T-cell (primary cell): ENCODE measurements around the gene MPL. TPM values are rescaled to one million over a fixed set of nuclear protein-coding genes. Genes with fewer than 3 reads are reported as not detected.

ENCODE experiments used
- ATAC-seq, 4 experiments: fragments of 200-7000 bp in 3 of 4; fragments of 150-1000 bp in 1 of 4; cut with Tn5 transposase; replicated peaks in 1 of 4; 1 replicate in 3 of 4; 2 replicates in 1 of 4; pipeline ENCODE4 v1.10.0; 2021; ENCODE audit warnings: moderate library complexity in 3 of 4, mild to moderate bottlenecking in 2 of 4, moderate number of reproducible peaks in 1 of 4
- CTCF ChIA-PET, 2 donors: fragments of 300-600 bp; sonication (Branson Sonifier 250); formaldehyde crosslinking; loops; one replicate each; lab custom pipeline; 2022; ENCODE audit warnings: antibody characterized with exemption in 2 of 2; lab: Charles Lee
- POLR2A ChIA-PET, 2 donors: fragments of 300-600 bp; sonication (Branson Sonifier 250); formaldehyde crosslinking; loops; one replicate each; lab custom pipeline; 2022; ENCODE audit warnings: antibody characterized with exemption in 2 of 2; lab: Charles Lee
- DNase-seq, 35 experiments: peaks; one replicate each; pipeline versions ENCODE4 v3.0.0 to v3.0.0-alpha.2; 2013 to 2023
- H3K27ac ChIP-seq: one replicate; pipeline ENCODE4 v1.5.1; 2013; ENCODE audit warnings: low read length
- H3K27me3 ChIP-seq, 2 experiments: replicated peaks in 1 of 2; 1 replicate in 1 of 2; 2 replicates in 1 of 2; pipeline versions ENCODE4 v1.6.1 to v1.7.0; 2013; ENCODE audit warnings: low read length in 1 of 2, mixed read lengths in 1 of 2; ENCODE audit not compliant: control insufficient read depth in 2 of 2, insufficient read depth in 2 of 2; ENCODE audit errors: extremely low read depth in 1 of 2
- H3K36me3 ChIP-seq, 2 donors: 1 replicate in 1 of 2; 2 replicates in 1 of 2; pipeline versions ENCODE4 v1.6.1 to v1.7.0; 2013; ENCODE audit warnings: low read length in 1 of 2; ENCODE audit not compliant: control insufficient read depth in 2 of 2, insufficient read depth in 1 of 2; ENCODE audit errors: extremely low read depth in 1 of 2
- H3K4me1 ChIP-seq, 2 experiments: 1 replicate in 1 of 2; 2 replicates in 1 of 2; pipeline versions ENCODE4 v1.6.1 to v1.7.0; 2013; ENCODE audit warnings: low read length in 2 of 2, mixed read lengths in 1 of 2; ENCODE audit not compliant: insufficient read depth in 2 of 2, control insufficient read depth in 1 of 2; ENCODE audit errors: extremely low read depth in 1 of 2
- H3K4me3 ChIP-seq, 2 donors: 1 replicate in 1 of 2; 2 replicates in 1 of 2; pipeline versions ENCODE4 v1.5.1 to v1.7.0; 2013; ENCODE audit warnings: mild to moderate bottlenecking in 2 of 2, low read length in 1 of 2, moderate library complexity in 1 of 2; ENCODE audit not compliant: control insufficient read depth in 1 of 2; ENCODE audit errors: extremely low read depth in 1 of 2
- H3K9me3 ChIP-seq: 2 replicates; pipeline ENCODE4 v1.7.0; 2013
- H3K27ac Mint-ChIP-seq, 2 donors: one replicate each; pipeline ENCODE4 v1.8.0; 2020 to 2021; ENCODE audit warnings: mild to moderate bottlenecking in 2 of 2, mixed read lengths in 2 of 2
- H3K27me3 Mint-ChIP-seq, 2 donors: one replicate each; pipeline ENCODE4 v1.8.0; 2021 to 2022; ENCODE audit warnings: mixed read lengths in 2 of 2
- H3K36me3 Mint-ChIP-seq: one replicate; pipeline ENCODE4 v1.8.0; 2021; ENCODE audit warnings: mixed read lengths
- H3K4me1 Mint-ChIP-seq, 3 donors: one replicate each; pipeline ENCODE4 v1.8.0; 2020 to 2022; ENCODE audit warnings: mixed read lengths in 3 of 3, mild to moderate bottlenecking in 1 of 3
- H3K4me3 Mint-ChIP-seq, 3 donors: one replicate each; pipeline ENCODE4 v1.8.0; 2020 to 2022; ENCODE audit warnings: mild to moderate bottlenecking in 3 of 3, mixed read lengths in 3 of 3, moderate library complexity in 3 of 3
- H3K9me3 Mint-ChIP-seq, 3 donors: one replicate each; pipeline ENCODE4 v1.8.0; 2020 to 2022; ENCODE audit warnings: mixed read lengths in 3 of 3
- WGBS: methylation state at CpG from one replicate; pipeline ENCODE4 v1.1.5; 2013; ENCODE audit warnings: missing lambda C conversion rate; ENCODE audit not compliant: insufficient coverage; 5-methylcytosine and 5-hydroxymethylcytosine counted together
- total RNA-seq, 35 experiments: library from RNA in 6 of 35; stranded (reverse) in 6 of 35; fragments of 120-200 nt in 1 of 35; gene quantifications; one replicate each; pipeline versions ENCODE4 v1.2.1 to v1.2.4 and lab custom pipeline; 2013 to 2026

The MPL gene
- total RNA-seq, 5 donors from 2014 or later (not counting 1 experiment from before 2014, with no cell fraction given): 0.26 to 0.63 (median 0.61) TPM; not detected in 2

GRCh38 chr1:43305926-43306687, 31.5 kb upstream of the MPL start:
- POLR2A ChIA-PET: interaction anchor here in 1 of 2 donors (0.5 kb wide), 1 partner anchor 348 kb away, joined by 3 read pairs; no protein-coding TSS in a partner anchor
- CTCF ChIA-PET: no interaction called here
- no peak overlapping the region for H3K27ac Mint-ChIP-seq

GRCh38 chr1:43306688-43307457, 30.7 kb upstream of the MPL start:
- H3K4me1 Mint-ChIP-seq: no peaks in the 10 kb centered on the region
- Histone ChIP-seq H3K36me3 (no peaks in the 10 kb centered on the region), H3K4me3 (no peak overlapping the region), H3K9me3 (no peaks in the 10 kb centered on the region), H3K27me3 (peaks cover 0 to 34% of the 10 kb centered on the region in 2 experiments), H3K4me1 (no peaks in the 10 kb centered on the region), H3K27ac (no peak overlapping the region)
- H3K36me3 Mint-ChIP-seq: no peaks in the 10 kb centered on the region
- H3K9me3 Mint-ChIP-seq: no peaks in the 10 kb centered on the region
- ChIA-PET CTCF (no interaction called here), POLR2A (no interaction called here)
- H3K27me3 Mint-ChIP-seq: peaks cover 3 to 5% of the 10 kb centered on the region in 2 donors
- 82% methylated on average over 16 of the region's 17 CpGs for WGBS
- no peak overlapping the region for H3K27ac Mint-ChIP-seq
- no peak for ATAC-seq
- no peak overlapping the region for H3K4me3 Mint-ChIP-seq
- DNase-seq: no peak

More at GRCh38 chr1:43305926-43306687, 31.5 kb upstream of the MPL start:
- no peaks in the 10 kb centered on the region for H3K9me3 Mint-ChIP-seq
- no peak overlapping the region for H3K4me3 Mint-ChIP-seq
- Histone ChIP-seq H3K4me3 (no peak overlapping the region), H3K36me3 (no peaks in the 10 kb centered on the region), H3K9me3 (no peaks in the 10 kb centered on the region), H3K4me1 (no peaks in the 10 kb centered on the region), H3K27ac (no peak overlapping the region), H3K27me3 (peaks cover 0 to 34% of the 10 kb centered on the region in 2 experiments)
- no peaks in the 10 kb centered on the region for H3K4me1 Mint-ChIP-seq
- DNase-seq (no peak), ATAC-seq (no peak)
- WGBS: 70% methylated on average over 6 of the region's 6 CpGs
- no peaks in the 10 kb centered on the region for H3K36me3 Mint-ChIP-seq
- H3K27me3 Mint-ChIP-seq: peaks cover 3 to 5% of the 10 kb centered on the region in 2 donors

- H3K4me3 ChIP-seq: no peak overlapping the region
- Mint-ChIP-seq H3K4me1 (no peaks in the 10 kb centered on the region), H3K27me3 (peaks cover 3 to 5% of the 10 kb centered on the region in 2 donors), H3K36me3 (no peaks in the 10 kb centered on the region), H3K4me3 (no peak overlapping the region), H3K9me3 (no peaks in the 10 kb centered on the region), H3K27ac (no peak overlapping the region)
- WGBS: 94% methylated on average over 4 of the region's 9 CpGs
- DNase-seq (no peak), ATAC-seq (no peak)
- no peaks in the 10 kb centered on the region for H3K4me1 ChIP-seq
- no peak overlapping the region for H3K27ac ChIP-seq
- H3K36me3 ChIP-seq: no peaks in the 10 kb centered on the region
- ChIA-PET POLR2A (no interaction called here), CTCF (no interaction called here)
- no peaks in the 10 kb centered on the region for H3K9me3 ChIP-seq
- peaks cover 0 to 36% of the 10 kb centered on the region in 2 experiments for H3K27me3 ChIP-seq
These were observed 30.0 kb upstream of the MPL start for GRCh38 chr1:43307458-43308158.

- Mint-ChIP-seq H3K4me3 (no peak overlapping the region), H3K27ac (no peak overlapping the region), H3K9me3 (no peaks in the 10 kb centered on the region), H3K27me3 (peaks cover 3 to 5% of the 10 kb centered on the region in 2 donors), H3K36me3 (no peaks in the 10 kb centered on the region), H3K4me1 (no peaks in the 10 kb centered on the region)
- Histone ChIP-seq H3K9me3 (no peaks in the 10 kb centered on the region), H3K36me3 (no peaks in the 10 kb centered on the region), H3K4me1 (no peaks in the 10 kb centered on the region), H3K27ac (no peak overlapping the region), H3K4me3 (no peak overlapping the region), H3K27me3 (peaks cover 0 to 34% of the 10 kb centered on the region in 2 experiments)
- 92% methylated on average over 17 of the region's 20 CpGs for whole genome bisulfite sequencing
- DNase-seq: no peak
- ATAC-seq: no peak
- CTCF ChIA-PET: no interaction called here
- POLR2A ChIA-PET: no interaction called here
These were observed 28.8 kb upstream of the MPL start for GRCh38 chr1:43308635-43309404.

GRCh38 chr1:43309405-43310025, 28.1 kb upstream of the MPL start:
- no peaks in the 10 kb centered on the region for H3K9me3 ChIP-seq
- no peak overlapping the region for H3K27ac Mint-ChIP-seq
- no peaks in the 10 kb centered on the region for H3K36me3 Mint-ChIP-seq
- H3K9me3 Mint-ChIP-seq: no peaks in the 10 kb centered on the region
- ChIA-PET CTCF (no interaction called here), POLR2A (no interaction called here)
- H3K36me3 ChIP-seq: no peaks in the 10 kb centered on the region
- peaks cover 0 to 31% of the 10 kb centered on the region in 2 experiments for H3K27me3 ChIP-seq
- no peak for DNase-seq
- H3K27me3 Mint-ChIP-seq: peaks cover 0 to 5% of the 10 kb centered on the region in 2 donors
- H3K27ac ChIP-seq: no peak overlapping the region
- H3K4me1 Mint-ChIP-seq: no peaks in the 10 kb centered on the region
- 83% methylated on average over 13 of the region's 13 CpGs for WGBS
- no peak overlapping the region for H3K4me3 ChIP-seq
- no peak overlapping the region for H3K4me3 Mint-ChIP-seq
- H3K4me1 ChIP-seq: no peaks in the 10 kb centered on the region
- peak in 1 of 4 experiments; percentile 11 for ATAC-seq
